Embryonic facial prominence (tissue), 1 donor: ENCODE data around the gene ZBTB24.
A peak's percentile ranks its signal among the peaks of the same experiment; 100 is the strongest.
"Not testable (repeated sequence)": the region's sequence is repeated elsewhere in the genome, so short reads cannot be mapped to it uniquely, and the experiment has no call there.

Experiments
- DNase-seq: peaks from one replicate; pipeline ENCODE4 v3.0.0-alpha.2; 2016; ENCODE audit errors: extremely low spot score

Gene ZBTB24

GRCh38 chr6:109482905-109483734 is at the start of gene ZBTB24:
Gene ZBTB24, minus strand, starts transcription at chr6:109483219. Its CDS starts 1,193 bp downstream, at chr6:109482026.
- peak; percentile 87 for DNase-seq

- no peak for DNase-seq
Observed at GRCh38 chr6:109531446-109531845, 48.4 kb upstream of the ZBTB24 start.

- no peak for DNase-seq
Observed at GRCh38 chr6:109527989-109528388, 45.0 kb upstream of the ZBTB24 start.

GRCh38 chr6:109526905-109527628 is 44.0 kb upstream of the ZBTB24 start:
- peak; percentile 20 for DNase-seq

- no peak for DNase-seq
Observed at GRCh38 chr6:109524129-109524528, 41.1 kb upstream of the ZBTB24 start.

- DNase-seq = no peak
Observed at GRCh38 chr6:109523478-109523877, 40.5 kb upstream of the ZBTB24 start.

GRCh38 chr6:109521080-109521479 is 38.1 kb upstream of the ZBTB24 start:
- no peak for DNase-seq

- not testable (repeated sequence) for DNase-seq
Observed at GRCh38 chr6:109519647-109520046, 36.6 kb upstream of the ZBTB24 start.

- no peak for DNase-seq
Observed at GRCh38 chr6:109516929-109517328, 33.9 kb upstream of the ZBTB24 start.

GRCh38 chr6:109515781-109516409 is 32.9 kb upstream of the ZBTB24 start:
- DNase-seq = no peak

- no peak for DNase-seq
Observed at GRCh38 chr6:109514946-109515345, 31.9 kb upstream of the ZBTB24 start.

- DNase-seq = no peak
Observed at GRCh38 chr6:109513571-109514071, 30.6 kb upstream of the ZBTB24 start.

- DNase-seq = no peak
Observed at GRCh38 chr6:109512271-109512817, 29.3 kb upstream of the ZBTB24 start.

GRCh38 chr6:109511832-109512231 is 28.8 kb upstream of the ZBTB24 start:
- DNase-seq = no peak

- no peak for DNase-seq
Observed at GRCh38 chr6:109510358-109510757, 27.3 kb upstream of the ZBTB24 start.

GRCh38 chr6:109508166-109508860 is 25.3 kb upstream of the ZBTB24 start:
- DNase-seq = no peak

GRCh38 chr6:109507490-109508072 is 24.6 kb upstream of the ZBTB24 start:
- no peak for DNase-seq

GRCh38 chr6:109506841-109507240 is 23.8 kb upstream of the ZBTB24 start:
- no peak for DNase-seq

- DNase-seq = no peak
Observed at GRCh38 chr6:109506314-109506713, 23.3 kb upstream of the ZBTB24 start.

GRCh38 chr6:109503327-109504224 is 20.6 kb upstream of the ZBTB24 start:
- DNase-seq = no peak
